Stimulated activated naive CD8-positive, alpha-beta T cell treated with anti-CD3 and anti-CD28 coated beads, Interleukin-15, Interleukin-2, amounts not matched to agents 100 U/mL and 50 U/mL, for 24 hours (primary cell): ENCODE measurements around the gene ZSWIM7.
A peak's percentile ranks its signal among the peaks of the same experiment; 100 is the strongest.

Source experiments
- ATAC-seq: fragments of 150-1000 bp; cut with Tn5 transposase; one replicate; pipeline ENCODE4 v1.10.0; 2021
- DNase-seq: peaks from one replicate; pipeline ENCODE4 v3.0.0; 2021

Gene ZSWIM7

GRCh38 chr17:15999141-15999973 lies at the start of gene ZSWIM7, which contains the start of gene TTC19:
Gene ZSWIM7, minus strand, starts transcription at chr17:15999704. Its CDS starts 110 bp downstream, at chr17:15999594.
Gene TTC19, plus strand, starts transcription at chr17:15999824. Its CDS starts 25 bp downstream, at chr17:15999849.
- ATAC-seq (peak; percentile 98), DNase-seq (peak; percentile 97)

GRCh38 chr17:16048811-16049449 lies 49.4 kb upstream of the ZSWIM7 start:
- ATAC-seq (no peak), DNase-seq (no peak)

GRCh38 chr17:16046966-16047365 lies 47.5 kb upstream of the ZSWIM7 start:
- DNase-seq: no peak
- ATAC-seq: no peak

- ATAC-seq: no peak
- no peak for DNase-seq
These were observed 45.0 kb upstream of the ZSWIM7 start for GRCh38 chr17:16044487-16044886.

- ATAC-seq (no peak), DNase-seq (no peak)
These were observed 41.3 kb upstream of the ZSWIM7 start for GRCh38 chr17:16040710-16041251.

DNA sequence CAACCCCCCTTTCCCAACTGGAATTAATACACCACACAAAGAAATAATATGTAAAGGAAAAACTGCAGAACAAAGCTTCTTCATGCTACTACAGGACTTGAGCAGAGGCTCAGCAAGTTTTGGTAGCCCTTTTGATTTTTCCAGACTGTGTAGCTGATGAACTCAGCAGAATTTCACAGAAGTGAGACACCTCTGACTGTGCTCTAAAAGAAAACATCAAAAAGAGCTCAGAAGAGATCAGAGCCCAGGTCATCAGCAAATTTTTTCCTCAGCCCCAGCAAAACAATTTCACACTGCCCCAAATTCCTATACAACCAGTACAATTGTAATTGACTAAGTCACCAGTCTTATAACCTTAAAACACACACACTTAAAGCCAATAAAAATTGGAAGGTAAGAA lies 38.1 kb upstream of the ZSWIM7 start:
- DNase-seq: no peak
- no peak for ATAC-seq

- ATAC-seq: no peak
These were observed 36.8 kb upstream of the ZSWIM7 start for GRCh38 chr17:16036261-16036660.

DNA sequence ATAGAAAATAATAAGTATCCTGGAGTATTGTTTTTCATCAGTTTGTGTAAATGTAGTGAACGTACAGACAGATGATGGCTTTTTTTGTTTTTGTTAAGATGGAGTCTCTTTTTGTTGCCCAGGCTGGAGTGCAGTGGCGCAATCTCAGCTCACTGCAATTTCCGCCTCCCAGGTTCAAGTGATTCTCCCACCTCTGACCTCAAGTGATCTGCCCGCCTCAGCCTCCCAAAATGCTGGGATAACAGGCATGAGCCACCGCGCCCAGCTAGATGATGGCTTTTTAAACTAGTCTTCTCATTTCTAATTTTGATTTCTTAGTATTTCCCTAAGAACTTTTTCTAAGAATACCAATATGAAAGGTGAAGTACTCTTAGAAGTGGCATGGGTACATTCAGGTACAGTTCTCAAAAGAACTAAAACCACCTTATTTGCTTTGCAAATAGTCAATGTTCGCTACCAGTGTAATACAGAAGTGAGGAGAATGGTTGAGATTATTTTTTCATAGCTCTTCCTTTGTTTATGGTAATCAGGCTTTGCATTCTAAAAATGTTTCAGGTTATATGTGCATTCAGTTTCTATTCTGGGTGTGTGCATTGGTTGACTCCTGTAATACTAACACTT lies 34.3 kb upstream of the ZSWIM7 start:
- no peak for ATAC-seq
- no peak for DNase-seq

More at GRCh38 chr17:16036261-16036660, 36.8 kb upstream of the ZSWIM7 start:
- no peak for DNase-seq

DNA sequence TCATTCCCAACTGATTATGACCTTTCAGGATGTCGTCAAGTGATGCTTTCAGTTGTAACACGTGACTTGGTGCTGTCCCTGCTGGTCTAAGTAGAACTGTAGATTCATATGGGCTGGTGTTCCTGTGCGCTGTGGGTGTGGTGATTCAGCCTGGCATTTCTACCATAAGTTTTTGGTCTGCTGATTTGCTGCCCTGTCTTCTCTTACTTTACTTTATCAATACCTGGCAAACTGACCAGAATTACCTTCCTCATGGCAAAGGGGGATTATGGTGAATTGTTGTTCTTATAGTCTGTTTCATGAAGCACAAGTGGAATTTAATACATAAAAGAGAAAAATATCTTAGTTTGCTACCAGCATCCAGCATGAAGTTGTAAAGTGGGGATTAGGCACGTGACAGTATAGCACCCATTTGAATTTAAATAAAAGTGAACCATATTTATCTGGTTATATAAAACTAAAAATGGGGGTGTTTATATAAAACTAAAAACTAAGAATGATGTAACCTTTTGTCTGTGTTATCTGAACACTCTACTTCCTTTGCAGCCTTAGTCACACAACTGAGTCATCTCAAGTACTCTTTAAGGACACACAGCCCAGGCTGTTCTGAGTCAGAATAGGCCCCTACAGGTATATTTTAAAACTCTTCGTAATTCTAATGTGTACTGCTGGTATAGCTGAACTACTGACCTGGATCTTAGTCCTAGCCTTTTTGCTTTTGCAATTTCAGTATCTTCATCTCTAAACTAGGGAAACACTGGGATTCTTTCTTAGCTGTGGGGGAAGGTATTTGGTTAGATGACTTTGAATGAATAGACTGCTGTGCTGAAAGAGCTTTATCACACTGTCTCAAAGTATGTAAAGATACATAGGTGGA lies 28.4 kb upstream of the ZSWIM7 start:
- ATAC-seq: peak; percentile 99
- DNase-seq: peak; percentile 58

GRCh38 chr17:16026895-16027294 lies 27.4 kb upstream of the ZSWIM7 start:
- DNase-seq (no peak), ATAC-seq (no peak)

DNA sequence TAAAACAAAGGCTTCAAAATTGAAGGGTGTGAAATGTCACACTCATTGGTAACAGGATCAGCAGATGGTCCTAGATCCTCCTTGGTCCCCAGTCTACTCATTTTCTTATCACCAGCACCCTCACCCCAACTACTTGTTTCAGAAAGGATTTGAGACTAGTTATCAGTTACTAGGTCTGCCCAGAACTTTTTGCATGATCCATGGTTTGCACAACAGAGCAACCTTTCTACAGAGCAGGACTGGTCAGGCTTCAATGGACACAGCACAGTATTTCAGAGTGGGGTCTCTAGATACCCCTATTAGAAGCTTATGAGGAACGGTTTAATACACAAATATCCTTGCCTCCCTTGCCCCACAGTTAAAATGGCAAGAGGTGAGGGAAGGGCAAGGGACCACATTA lies 25.7 kb upstream of the ZSWIM7 start:
- DNase-seq (no peak), ATAC-seq (no peak)

DNA sequence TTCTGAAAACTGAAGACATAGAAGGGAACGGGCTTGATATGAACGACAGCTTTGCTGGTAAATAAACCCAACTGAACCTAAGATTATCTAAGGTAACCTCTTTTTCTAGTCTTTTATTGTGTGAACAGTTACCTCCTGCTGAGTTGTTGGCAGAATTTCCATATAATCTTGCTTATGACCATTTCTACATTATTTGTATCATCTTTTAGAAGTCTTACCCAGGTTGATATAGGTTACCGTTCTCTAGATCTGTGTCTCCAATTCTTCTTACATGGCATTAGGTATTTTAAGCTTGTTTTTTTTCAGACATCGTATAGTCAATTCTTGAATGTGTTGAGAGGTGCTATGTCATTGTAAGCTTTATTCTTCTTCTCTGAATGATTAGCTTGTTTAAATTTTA lies 24.4 kb upstream of the ZSWIM7 start:
- no peak for ATAC-seq
- no peak for DNase-seq

DNA sequence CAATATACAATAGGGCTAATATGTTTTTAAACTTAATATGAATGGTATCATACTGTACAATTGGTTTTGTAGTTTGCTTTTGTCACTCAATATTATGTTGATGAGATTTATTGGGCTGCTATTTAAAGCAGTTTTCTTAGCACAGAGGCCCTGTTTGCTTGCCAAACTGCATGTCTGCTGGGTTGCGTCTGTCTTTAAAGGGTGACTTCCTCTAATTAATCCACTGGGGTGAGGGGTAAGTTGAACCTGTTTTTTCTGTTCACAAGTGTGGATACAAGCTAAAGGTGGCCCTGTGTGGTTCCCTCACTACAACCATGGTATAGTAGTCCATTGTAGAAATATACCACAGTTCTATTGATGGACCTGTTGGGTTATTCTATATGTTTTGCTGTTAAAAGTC lies 19.8 kb upstream of the ZSWIM7 start:
- DNase-seq (no peak), ATAC-seq (no peak)

DNA sequence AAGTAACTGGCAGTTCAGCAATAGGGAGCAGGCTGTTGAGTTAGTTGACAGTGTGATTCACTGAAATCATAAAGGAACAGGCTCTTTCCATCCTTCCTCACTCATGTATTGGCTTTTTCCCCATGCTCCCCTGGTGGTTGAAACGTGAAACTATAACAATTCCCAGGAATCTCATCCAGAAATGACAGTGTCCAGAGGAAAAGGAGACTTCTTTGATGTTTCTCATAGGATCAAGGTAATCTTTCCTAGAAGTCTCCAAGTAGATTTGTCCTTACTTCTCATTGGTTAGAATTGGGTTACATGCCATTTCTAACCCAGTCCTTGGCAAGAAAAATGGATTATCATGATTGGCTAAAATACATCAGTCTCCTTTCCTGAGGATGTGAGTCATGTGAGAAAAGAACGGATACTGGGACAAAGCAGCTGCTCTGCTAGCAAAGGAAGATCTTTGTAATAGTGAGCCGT lies 14.5 kb upstream of the ZSWIM7 start:
- no peak for DNase-seq
- no peak for ATAC-seq

GRCh38 chr17:16007439-16007838 lies 7.9 kb upstream of the ZSWIM7 start:
- ATAC-seq (no peak), DNase-seq (no peak)

GRCh38 chr17:16005636-16006035 lies 6.1 kb upstream of the ZSWIM7 start:
- DNase-seq: no peak
- ATAC-seq: no peak

- ATAC-seq (no peak), DNase-seq (no peak)
These were observed 4.3 kb upstream of the ZSWIM7 start for GRCh38 chr17:16003841-16004240.

GRCh38 chr17:16002708-16003260 lies 3.3 kb upstream of the ZSWIM7 start:
- DNase-seq (no peak), ATAC-seq (no peak)

DNA sequence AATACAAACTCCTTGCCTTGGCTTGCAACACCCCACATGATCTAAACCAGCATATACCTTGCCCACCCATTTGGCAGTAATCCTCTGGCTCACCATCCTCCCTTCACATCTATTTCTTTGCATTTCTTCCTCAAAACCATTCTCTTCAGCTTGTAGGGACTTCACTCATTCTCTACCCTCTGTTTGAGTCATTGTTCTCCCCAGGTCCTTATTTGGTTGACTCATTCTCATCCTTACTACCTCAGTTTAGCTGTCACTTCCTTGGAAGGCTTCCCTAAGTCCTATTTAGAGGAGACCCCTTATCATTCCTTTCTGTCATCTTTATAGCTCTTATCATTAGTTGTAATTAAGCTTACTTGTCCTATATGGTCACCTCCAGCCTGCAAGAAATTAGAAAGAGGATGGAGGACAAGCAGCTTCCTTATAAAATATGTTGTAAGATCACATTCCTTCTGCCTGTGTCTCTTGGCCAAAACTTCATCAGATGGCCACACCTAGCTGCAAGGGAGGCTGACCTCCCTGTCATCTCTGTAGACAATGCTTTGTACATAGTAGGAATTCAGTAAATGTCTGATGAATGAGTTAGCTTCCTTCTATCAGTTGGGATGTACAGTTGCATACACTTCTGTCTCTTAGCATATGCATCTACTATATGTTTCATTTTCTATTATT lies 1.9 kb upstream of the ZSWIM7 start:
- ATAC-seq (no peak), DNase-seq (no peak)

- ATAC-seq (no peak), DNase-seq (no peak)
These were observed 697 bp upstream of the ZSWIM7 start for GRCh38 chr17:15999974-16000827.
